GM12891 (cell line): Measurements from ENCODE around the gene CELSR1.

Source experiments
- POLR2A ChIP-seq: IDR thresholded peaks from 2 replicates; pipeline ENCODE4 v1.6.1; 2011; ENCODE audit warnings: low read depth, low read length, control low read depth
- POU2F2 ChIP-seq: IDR thresholded peaks from 2 replicates; pipeline ENCODE4 v1.6.1; 2011; ENCODE audit warnings: low read depth, mild to moderate bottlenecking, control low read depth, low read length, moderate library complexity

DNA sequence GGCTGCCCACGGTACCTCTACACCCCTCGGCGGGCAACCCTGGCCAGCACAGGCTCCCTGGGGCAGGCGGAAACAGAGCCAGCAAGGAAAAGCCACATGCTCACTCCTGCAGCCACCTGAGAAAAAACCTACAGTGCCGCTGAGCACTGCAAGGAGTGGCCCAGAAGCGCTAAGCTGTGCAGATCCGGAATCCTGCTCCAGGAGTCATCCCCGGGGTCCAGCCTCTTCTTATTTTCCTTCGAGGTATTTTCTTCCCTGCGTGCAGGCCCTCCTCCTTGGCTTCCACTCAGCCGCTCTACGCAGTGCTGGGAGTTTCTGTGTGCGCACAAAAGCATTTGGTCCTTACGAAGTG, 120.9 kb downstream of the CELSR1 start:
- TF ChIP-seq POU2F2 = no peak
- no peak for TF ChIP-seq POLR2A
